HepG2 (cell line): Measurements from ENCODE around the gene STX1B.

Experiments
- PTBP1 ChIP-seq: fragments of 200-400 bp; formaldehyde crosslinking; IDR thresholded peaks from 2 replicates; pipeline ENCODE4 v1.6.1; 2018; ENCODE audit warnings: low read length, low read depth; ENCODE audit not compliant: poor library complexity, severe bottlenecking
- ZNF180 ChIP-seq: sonication (generic); formaldehyde crosslinking; IDR thresholded peaks from 2 replicates; pipeline ENCODE4 v1.4.0; 2020; ENCODE audit warnings: low read depth, missing genetic modification reagents, borderline replicate concordance
- ZNF614 ChIP-seq: IDR thresholded peaks from 2 replicates; pipeline ENCODE4 v1.6.1; 2018; ENCODE audit warnings: missing biosample characterization, missing genetic modification reagents, inconsistent platforms, borderline replicate concordance
- ZNF761 ChIP-seq: sonication (generic); formaldehyde crosslinking; conservative IDR thresholded peaks from 2 replicates; pipeline ENCODE4 v1.4.0; 2020; ENCODE audit warnings: mild to moderate bottlenecking, missing genetic modification reagents
- ZNF878 ChIP-seq: sonication (generic); formaldehyde crosslinking; IDR thresholded peaks from 2 replicates; pipeline ENCODE4 v1.8.1; 2023; ENCODE audit warnings: mild to moderate bottlenecking, missing genetic modification reagents, moderate library complexity
- TF ChIP-seq, protein P1 (sequence below): sonication (generic); formaldehyde crosslinking; IDR thresholded peaks from 2 replicates; pipeline ENCODE4 v1.5.0; 2020; ENCODE audit warnings: mild to moderate bottlenecking, missing genetic modification reagents, moderate library complexity
- TF ChIP-seq, protein P2 (sequence below): sonication (generic); formaldehyde crosslinking; IDR thresholded peaks from 2 replicates; pipeline ENCODE4 v1.4.0; 2020; ENCODE audit warnings: low read depth, missing genetic modification reagents
- TF ChIP-seq, protein P3 (sequence below): IDR thresholded peaks from 2 replicates; pipeline ENCODE4 v1.6.1; 2012; ENCODE audit warnings: inconsistent platforms
- TF ChIP-seq, protein P4 (sequence below): sonication (generic); formaldehyde crosslinking; IDR thresholded peaks from 2 replicates; pipeline ENCODE4 v1.8.1; 2022; ENCODE audit warnings: mild to moderate bottlenecking, missing genetic modification reagents

DNA sequence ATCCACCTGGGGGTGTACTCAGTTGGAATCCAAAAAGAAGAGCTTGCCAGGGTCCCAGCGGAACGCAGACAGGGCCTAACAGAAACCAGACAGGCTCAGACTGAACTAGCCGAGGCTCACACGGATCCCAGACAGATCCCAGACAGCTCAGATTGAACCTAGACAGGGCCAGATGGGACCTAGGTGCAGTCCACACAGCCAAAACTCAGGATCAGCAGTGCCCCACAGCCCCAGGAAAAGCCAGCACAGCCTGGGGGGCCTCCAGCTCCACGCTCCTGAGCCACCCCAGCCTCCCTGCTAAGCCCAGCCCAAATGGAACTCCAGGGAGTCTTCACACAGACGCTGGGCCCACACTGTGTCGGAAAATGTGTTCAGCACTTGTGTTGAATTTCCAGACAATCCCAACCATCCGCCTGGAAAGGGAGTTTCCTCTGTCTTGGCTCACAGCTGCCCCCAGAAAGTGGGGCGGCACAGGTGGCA is 7.5 kb downstream of the STX1B start:
- TF ChIP-seq, protein P1, sequence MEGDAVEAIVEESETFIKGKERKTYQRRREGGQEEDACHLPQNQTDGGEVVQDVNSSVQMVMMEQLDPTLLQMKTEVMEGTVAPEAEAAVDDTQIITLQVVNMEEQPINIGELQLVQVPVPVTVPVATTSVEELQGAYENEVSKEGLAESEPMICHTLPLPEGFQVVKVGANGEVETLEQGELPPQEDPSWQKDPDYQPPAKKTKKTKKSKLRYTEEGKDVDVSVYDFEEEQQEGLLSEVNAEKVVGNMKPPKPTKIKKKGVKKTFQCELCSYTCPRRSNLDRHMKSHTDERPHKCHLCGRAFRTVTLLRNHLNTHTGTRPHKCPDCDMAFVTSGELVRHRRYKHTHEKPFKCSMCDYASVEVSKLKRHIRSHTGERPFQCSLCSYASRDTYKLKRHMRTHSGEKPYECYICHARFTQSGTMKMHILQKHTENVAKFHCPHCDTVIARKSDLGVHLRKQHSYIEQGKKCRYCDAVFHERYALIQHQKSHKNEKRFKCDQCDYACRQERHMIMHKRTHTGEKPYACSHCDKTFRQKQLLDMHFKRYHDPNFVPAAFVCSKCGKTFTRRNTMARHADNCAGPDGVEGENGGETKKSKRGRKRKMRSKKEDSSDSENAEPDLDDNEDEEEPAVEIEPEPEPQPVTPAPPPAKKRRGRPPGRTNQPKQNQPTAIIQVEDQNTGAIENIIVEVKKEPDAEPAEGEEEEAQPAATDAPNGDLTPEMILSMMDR, result no peak
- TF ChIP-seq, protein P2, sequence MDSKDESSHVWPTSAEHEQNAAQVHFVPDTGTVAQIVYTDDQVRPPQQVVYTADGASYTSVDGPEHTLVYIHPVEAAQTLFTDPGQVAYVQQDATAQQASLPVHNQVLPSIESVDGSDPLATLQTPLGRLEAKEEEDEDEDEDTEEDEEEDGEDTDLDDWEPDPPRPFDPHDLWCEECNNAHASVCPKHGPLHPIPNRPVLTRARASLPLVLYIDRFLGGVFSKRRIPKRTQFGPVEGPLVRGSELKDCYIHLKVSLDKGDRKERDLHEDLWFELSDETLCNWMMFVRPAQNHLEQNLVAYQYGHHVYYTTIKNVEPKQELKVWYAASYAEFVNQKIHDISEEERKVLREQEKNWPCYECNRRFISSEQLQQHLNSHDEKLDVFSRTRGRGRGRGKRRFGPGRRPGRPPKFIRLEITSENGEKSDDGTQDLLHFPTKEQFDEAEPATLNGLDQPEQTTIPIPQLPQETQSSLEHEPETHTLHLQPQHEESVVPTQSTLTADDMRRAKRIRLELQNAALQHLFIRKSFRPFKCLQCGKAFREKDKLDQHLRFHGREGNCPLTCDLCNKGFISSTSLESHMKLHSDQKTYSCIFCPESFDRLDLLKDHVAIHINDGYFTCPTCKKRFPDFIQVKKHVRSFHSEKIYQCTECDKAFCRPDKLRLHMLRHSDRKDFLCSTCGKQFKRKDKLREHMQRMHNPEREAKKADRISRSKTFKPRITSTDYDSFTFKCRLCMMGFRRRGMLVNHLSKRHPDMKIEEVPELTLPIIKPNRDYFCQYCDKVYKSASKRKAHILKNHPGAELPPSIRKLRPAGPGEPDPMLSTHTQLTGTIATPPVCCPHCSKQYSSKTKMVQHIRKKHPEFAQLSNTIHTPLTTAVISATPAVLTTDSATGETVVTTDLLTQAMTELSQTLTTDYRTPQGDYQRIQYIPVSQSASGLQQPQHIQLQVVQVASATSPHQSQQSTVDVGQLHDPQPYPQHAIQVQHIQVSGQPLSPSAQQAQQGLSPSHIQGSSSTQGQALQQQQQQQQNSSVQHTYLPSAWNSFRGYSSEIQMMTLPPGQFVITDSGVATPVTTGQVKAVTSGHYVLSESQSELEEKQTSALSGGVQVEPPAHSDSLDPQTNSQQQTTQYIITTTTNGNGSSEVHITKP (CRISPR knock-in tag), result no peak
- TF ChIP-seq ZNF761 (CRISPR knock-in tag), result no peak
- TF ChIP-seq PTBP1, result no peak
- 0 out of 2 replicates have a peak, but pooled peaks have one; percentile 7 for TF ChIP-seq ZNF614
- no peak for TF ChIP-seq ZNF180 (CRISPR knock-in tag)
- TF ChIP-seq, protein P3, sequence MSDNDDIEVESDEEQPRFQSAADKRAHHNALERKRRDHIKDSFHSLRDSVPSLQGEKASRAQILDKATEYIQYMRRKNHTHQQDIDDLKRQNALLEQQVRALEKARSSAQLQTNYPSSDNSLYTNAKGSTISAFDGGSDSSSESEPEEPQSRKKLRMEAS, result no peak
- TF ChIP-seq, protein P4, sequence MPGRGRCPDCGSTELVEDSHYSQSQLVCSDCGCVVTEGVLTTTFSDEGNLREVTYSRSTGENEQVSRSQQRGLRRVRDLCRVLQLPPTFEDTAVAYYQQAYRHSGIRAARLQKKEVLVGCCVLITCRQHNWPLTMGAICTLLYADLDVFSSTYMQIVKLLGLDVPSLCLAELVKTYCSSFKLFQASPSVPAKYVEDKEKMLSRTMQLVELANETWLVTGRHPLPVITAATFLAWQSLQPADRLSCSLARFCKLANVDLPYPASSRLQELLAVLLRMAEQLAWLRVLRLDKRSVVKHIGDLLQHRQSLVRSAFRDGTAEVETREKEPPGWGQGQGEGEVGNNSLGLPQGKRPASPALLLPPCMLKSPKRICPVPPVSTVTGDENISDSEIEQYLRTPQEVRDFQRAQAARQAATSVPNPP (CRISPR knock-in tag), result no peak
- TF ChIP-seq ZNF878 (CRISPR knock-in tag), result no peak
